ENCODE data around the gene NOTCH1. TPM values are rescaled to one million over a fixed set of nuclear protein-coding genes. Genes with fewer than 3 reads are reported as not detected.

The NOTCH1 gene
- polyA plus RNA-seq, 1 donor from 2014 or later, result 0.15 TPM

- no peak overlapping the region for H3K9ac ChIP-seq (ENCODE audit: low read length)
- no peak overlapping the region for H3K4me3 ChIP-seq (ENCODE audit: low read length)
- H3K27ac ChIP-seq (ENCODE audit: low read length), result no peak overlapping the region
- H3K79me2 ChIP-seq (replicated peaks; ENCODE audit: insufficient read depth, low read length), result no peaks in the 10 kb centered on the region
- peaks cover 3% of the 10 kb centered on the region for H4K20me1 ChIP-seq (ENCODE audit: insufficient read depth)
- H3F3A ChIP-seq (ENCODE audit: insufficient read depth, low read length, poor library complexity, severe bottlenecking), result no peaks in the 10 kb centered on the region
- H2AFZ ChIP-seq (ENCODE audit: low read depth, low read length), result no peak overlapping the region
- no peak for TF ChIP-seq POLR2AphosphoS5 (IDR thresholded peaks at IDR 0.05)
- TF ChIP-seq RAD21 (conservative IDR thresholded peaks at IDR 0.05), result no peak
- no peak for TF ChIP-seq MXI1 (conservative IDR thresholded peaks at IDR 0.05; ENCODE audit: poor library complexity, severe bottlenecking)
- no peak for TF ChIP-seq REST (IDR thresholded peaks at IDR 0.05; ENCODE audit: borderline replicate concordance)
- TF ChIP-seq CTCF (IDR thresholded peaks at IDR 0.05; ENCODE audit: poor library complexity, severe bottlenecking), result no peak
- no peak for TF ChIP-seq SMC3 (conservative IDR thresholded peaks at IDR 0.05; ENCODE audit: poor library complexity)
- no peak for TF ChIP-seq TAF1 (IDR thresholded peaks at IDR 0.05; ENCODE audit: low read depth)
- no peak for TF ChIP-seq EZH2 (IDR thresholded peaks at IDR 0.05; ENCODE audit: borderline replicate concordance, insufficient read depth, low read length, poor library complexity, severe bottlenecking)
- TF ChIP-seq EP300 (conservative IDR thresholded peaks at IDR 0.05; ENCODE audit: poor library complexity, severe bottlenecking), result no peak
- H3K9me3 ChIP-seq (ENCODE audit: low read length), result no peaks in the 10 kb centered on the region
- H3K4me2 ChIP-seq (ENCODE audit: low read length), result no peak overlapping the region
- no peaks in the 10 kb centered on the region for H3K9me2 ChIP-seq (ENCODE audit: insufficient read depth, low read length)
- H3K27me3 ChIP-seq (ENCODE audit: insufficient read depth, low read depth, low read length), result no peaks in the 10 kb centered on the region
- H3K36me3 ChIP-seq (ENCODE audit: insufficient read depth, low read length), result peaks cover 4% of the 10 kb centered on the region
Measured at GRCh38 chr9:136465500-136466154, 80.2 kb downstream of the NOTCH1 start.

GRCh38 chr9:136464241-136464640 is 81.6 kb downstream of the NOTCH1 start:
- H3K79me2 ChIP-seq (replicated peaks; ENCODE audit: insufficient read depth, low read length), result no peaks in the 10 kb centered on the region

More at GRCh38 chr9:136464241-136464640, 81.6 kb downstream of the NOTCH1 start:
- H3K27me3 ChIP-seq (ENCODE audit: insufficient read depth, low read depth, low read length), result no peaks in the 10 kb centered on the region
- H2AFZ ChIP-seq (ENCODE audit: low read depth, low read length), result no peak overlapping the region
- TF ChIP-seq POLR2AphosphoS5 (IDR thresholded peaks at IDR 0.05) (no peak), SMC3 (conservative IDR thresholded peaks at IDR 0.05; ENCODE audit: poor library complexity) (no peak)
- no peak overlapping the region for H3K27ac ChIP-seq (ENCODE audit: low read length)
- H4K20me1 ChIP-seq (ENCODE audit: insufficient read depth), result no peaks in the 10 kb centered on the region
- peaks cover 4% of the 10 kb centered on the region for H3K36me3 ChIP-seq (ENCODE audit: insufficient read depth, low read length)
- no peak overlapping the region for H3K4me3 ChIP-seq (ENCODE audit: low read length)
- no peak overlapping the region for H3K9ac ChIP-seq (ENCODE audit: low read length)
- H3K9me2 ChIP-seq (ENCODE audit: insufficient read depth, low read length), result no peaks in the 10 kb centered on the region
- no peaks in the 10 kb centered on the region for H3F3A ChIP-seq (ENCODE audit: insufficient read depth, low read length, poor library complexity, severe bottlenecking)
- H3K9me3 ChIP-seq (ENCODE audit: low read length), result no peaks in the 10 kb centered on the region
- H3K4me2 ChIP-seq (ENCODE audit: low read length), result no peak overlapping the region
